HG03025 (cell line): ENCODE measurements around the gene STK11.
"Not testable (repeated sequence)": the region's sequence is repeated elsewhere in the genome, so short reads cannot be mapped to it uniquely, and the experiment has no call there.

Source experiments
- ATAC-seq: cut with Tn5 transposase; IDR thresholded peaks from one replicate; pipeline ENCODE4 v1.9.1; 2021; ENCODE audit warnings: mild to moderate bottlenecking, moderate library complexity; ENCODE audit not compliant: unreplicated experiment, low FRiP score

Gene STK11

GRCh38 chr19:1169411-1169791 lies 36.2 kb upstream of the STK11 start:
- no peak for ATAC-seq

- no peak for ATAC-seq
Measured at GRCh38 chr19:1169921-1170885, 35.4 kb upstream of the STK11 start.

- no peak for ATAC-seq
Measured at GRCh38 chr19:1170938-1171754, 34.4 kb upstream of the STK11 start.

GRCh38 chr19:1171755-1172352 lies 33.7 kb upstream of the STK11 start:
- ATAC-seq, result no peak

GRCh38 chr19:1172353-1173158 lies 33.0 kb upstream of the STK11 start:
- ATAC-seq, result no peak

- ATAC-seq, result no peak
Measured at GRCh38 chr19:1173159-1173844, 32.3 kb upstream of the STK11 start.

- no peak for ATAC-seq
Measured at GRCh38 chr19:1173845-1174809, 31.5 kb upstream of the STK11 start, which contains the start of gene SBNO2. TSS of gene SBNO2 (minus strand) at chr19:1174268. CDS start at chr19:1154276, 19,992 bp downstream.

- no peak for ATAC-seq
Measured at GRCh38 chr19:1177322-1178114, 28.1 kb upstream of the STK11 start.

- no peak for ATAC-seq
Measured at GRCh38 chr19:1181606-1182005, 24.0 kb upstream of the STK11 start.

GRCh38 chr19:1182068-1182467 lies 23.5 kb upstream of the STK11 start:
- ATAC-seq, result no peak

- ATAC-seq, result no peak
Measured at GRCh38 chr19:1182727-1183126, 22.9 kb upstream of the STK11 start.

- ATAC-seq, result no peak
Measured at GRCh38 chr19:1183543-1184172, 21.9 kb upstream of the STK11 start.

GRCh38 chr19:1189419-1189818 lies 16.2 kb upstream of the STK11 start:
- no peak for ATAC-seq

GRCh38 chr19:1199531-1199930 lies 6.0 kb upstream of the STK11 start:
- no peak for ATAC-seq

GRCh38 chr19:1200614-1201013 lies 5.0 kb upstream of the STK11 start:
- ATAC-seq, result not testable (repeated sequence)

- ATAC-seq, result no peak
Measured at GRCh38 chr19:1206150-1206863, 729 bp downstream of the STK11 start.
